Ecto neural progenitor cell (in vitro differentiated cells): ENCODE measurements around the gene ORMDL1.
"Not testable (repeated sequence)": the region's sequence is repeated elsewhere in the genome, so short reads cannot be mapped to it uniquely, and the experiment has no call there.

Experiments used
- DNase-seq: peaks from one replicate; pipeline ENCODE4 v3.0.0-alpha.2; 2018; ENCODE audit warnings: low spot score

The ORMDL1 gene

DNA sequence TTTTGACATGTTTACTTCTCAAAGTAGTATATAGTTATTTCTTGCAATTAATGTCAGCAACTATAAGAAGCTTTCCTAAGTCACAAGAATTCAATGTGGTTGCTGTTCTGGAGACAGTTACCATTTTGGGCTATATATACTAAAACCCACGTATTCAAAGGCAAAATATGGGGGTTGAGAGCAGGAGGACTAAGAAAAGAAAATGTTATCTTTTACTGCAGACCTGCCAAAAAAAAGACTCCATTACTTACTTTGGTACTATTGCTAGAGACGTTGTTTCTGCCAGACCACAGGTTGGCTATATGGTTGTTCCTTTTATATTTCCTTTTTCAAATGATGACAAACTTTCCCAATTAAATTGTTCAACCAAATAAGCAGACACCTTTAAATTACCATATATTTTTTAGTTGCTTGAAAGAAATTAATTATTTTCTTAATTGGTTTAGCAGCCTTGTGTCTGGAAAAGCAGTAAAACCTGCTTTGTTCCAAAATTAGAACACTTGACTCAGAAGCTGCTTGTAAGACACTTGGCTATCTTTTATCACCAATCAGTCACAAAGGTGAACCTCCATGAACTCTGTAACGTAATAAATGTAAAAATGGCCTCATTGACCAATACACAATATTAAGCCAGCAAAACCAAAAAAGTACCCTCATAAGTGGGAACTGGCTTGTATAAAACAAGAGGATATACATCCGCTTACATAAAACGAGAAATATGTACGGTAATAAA lies 13.4 kb downstream of the ORMDL1 start:
- DNase-seq, result no peak

DNA sequence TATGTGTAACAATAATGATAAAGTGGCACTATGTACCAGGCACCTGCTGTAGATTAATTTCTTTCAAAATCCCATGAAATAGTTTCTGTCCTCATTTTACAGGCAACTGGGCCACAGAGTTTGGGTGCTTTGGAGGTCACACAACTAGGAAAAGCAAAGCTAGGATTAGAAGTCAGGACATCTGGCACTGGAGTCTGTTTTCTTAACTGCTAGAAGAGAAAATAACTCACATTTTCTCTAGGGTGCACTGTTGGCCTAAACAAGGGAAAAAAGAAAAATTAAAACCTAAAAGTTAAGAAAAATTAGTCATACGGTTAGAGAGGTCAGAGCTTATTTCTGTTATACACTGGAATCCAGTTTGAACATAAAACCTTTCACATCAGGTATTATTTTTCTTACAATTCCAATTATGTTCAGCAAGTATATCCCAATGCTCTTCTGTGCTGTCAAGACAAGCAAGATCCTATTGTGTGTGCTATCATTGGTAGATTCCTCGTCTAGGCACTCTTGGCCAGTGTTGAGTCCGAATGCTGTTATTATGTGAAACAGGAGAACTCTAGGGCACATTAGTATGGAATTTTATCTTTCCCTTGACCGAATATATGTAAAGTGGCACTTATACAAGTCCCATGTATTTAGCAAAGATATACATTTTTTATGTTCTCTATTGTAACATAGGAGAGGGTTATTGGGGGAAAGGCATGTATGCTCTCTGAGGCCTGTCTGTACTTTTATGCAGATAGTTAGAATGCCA lies 20.1 kb downstream of the ORMDL1 start:
- no peak for DNase-seq

DNA sequence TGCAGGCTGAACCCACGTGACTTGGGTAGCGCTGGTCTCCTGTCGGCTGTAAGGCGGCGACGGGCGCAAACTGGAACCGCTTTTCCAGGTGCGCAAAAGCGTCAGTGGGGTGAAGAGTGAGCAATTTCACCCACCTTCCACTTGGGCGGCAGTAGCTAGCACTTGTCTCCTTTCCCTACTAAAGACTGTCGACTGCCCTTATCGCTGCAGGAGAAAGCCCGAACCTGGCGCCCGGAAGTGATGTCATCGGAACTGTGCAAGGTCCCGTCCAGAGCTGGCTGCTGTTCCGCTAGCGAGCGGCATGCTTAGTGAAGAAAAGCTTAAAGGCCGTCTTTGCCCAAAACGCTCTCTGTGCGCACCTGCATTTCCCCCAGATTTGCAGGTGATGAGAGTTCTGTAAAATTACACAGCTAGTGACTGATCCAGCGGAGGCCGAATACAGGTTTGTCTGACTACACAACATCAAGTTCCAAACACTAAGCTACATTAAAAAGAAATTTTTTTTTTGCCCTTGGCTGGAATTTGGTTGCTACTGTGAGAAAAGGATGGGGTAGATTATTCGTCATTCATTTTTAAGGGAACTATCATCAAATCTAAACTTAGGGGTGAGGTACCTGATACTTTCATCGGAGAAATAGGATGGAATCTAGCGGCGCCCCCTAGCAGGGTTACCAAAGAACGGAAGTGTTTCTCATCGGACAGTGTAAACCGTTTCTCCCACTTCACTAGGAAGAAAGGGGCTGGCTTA lies 21.4 kb downstream of the ORMDL1 start, which contains the start of gene OSGEPL1:
TSS of gene OSGEPL1 (minus strand) at position 242 of the 748 bp plus-strand sequence. CDS start 1,152 bp downstream, outside the sequence.
- peak; percentile 90 for DNase-seq

DNA sequence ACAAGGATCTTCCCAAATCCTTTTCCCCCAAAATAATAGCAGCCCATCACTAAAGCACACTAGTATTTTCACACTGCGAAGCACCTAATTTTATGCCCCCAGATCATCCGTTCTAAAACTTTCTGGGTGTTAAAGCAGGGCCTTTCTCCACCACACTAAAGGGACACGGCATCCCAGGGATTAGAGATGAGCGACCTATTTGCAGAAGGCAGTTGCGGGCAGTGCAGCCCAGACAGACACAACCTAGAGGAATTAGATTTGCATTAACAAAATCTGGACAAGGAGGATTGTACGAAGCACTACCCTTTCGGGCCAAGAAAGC lies 21.9 kb downstream of the ORMDL1 start:
- DNase-seq, result no peak

DNA sequence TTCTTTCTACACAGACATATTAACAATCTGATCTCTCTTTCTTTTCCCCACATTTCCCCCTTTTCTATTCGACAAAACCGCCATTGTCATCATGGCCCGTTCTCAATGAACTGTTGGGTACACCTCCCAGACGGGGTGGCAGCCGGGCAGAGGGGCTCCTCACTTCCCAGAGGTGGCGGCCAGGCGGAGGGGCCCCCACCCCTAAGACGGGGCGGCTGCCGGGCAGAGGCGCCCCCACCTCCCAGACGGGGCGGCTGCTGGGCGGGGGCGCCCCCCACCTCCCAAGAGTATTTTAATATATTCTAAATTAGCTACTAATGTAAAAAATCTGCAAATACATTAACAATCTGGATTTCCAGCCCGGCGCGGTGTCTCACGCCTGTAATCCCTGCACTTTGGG lies 24.0 kb downstream of the ORMDL1 start:
- DNase-seq, result not testable (repeated sequence)

DNA sequence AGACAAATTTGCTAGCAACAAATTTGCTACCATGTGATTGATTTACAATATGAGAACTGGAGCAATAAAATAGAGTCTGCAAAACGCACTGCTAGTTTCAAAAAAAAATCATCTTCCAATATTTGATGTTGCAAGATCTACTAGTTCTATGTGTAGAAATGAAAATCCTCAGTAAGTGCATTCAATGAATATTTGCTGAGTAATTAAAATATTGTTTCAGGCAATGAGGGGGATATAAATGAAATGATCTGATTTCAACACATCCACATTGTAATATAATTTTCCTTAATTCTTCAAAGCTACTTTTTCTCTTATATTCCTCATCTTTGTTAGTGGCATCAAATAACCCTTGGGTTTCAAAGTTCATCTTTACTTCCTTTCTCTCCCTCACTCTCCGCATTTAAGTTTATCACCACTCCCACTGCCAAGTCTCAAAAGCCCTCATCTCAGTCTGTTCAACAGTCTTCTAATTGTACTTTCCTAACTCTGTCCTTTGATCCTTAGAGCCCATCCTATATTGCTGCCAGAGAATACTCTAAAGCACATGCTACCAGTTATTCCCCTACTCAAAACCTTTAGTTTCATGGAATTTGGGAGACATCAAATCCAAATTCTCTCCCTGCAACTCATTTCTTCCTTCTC lies 27.7 kb downstream of the ORMDL1 start:
- DNase-seq, result no peak

DNA sequence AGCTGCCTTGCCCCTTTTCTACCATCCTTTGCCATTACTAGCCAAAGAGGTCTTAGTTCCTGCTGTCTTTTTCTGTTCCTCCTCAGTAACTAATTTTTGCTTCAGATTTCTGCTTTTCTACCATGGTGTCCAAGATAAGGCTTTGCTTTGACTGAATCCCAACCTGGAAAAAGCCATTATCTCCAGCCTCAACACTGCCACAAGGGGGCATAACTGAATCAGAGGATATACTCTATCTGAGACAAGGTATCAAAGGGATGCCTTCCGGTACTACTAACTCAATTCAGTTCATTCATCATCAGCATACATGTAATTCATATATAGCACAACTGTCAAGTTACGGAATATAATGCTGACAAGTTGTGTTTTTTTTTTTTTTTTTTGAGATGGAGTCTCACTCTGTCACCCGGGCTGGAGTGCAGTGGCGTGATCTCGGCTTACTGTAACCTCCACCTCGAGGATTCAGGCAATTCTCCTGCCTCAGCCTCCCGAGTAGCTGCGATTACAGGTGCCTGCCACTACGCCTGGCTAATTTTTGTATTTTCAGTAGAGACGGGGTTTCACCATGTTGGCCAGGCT lies 33.0 kb downstream of the ORMDL1 start:
- DNase-seq, result no peak

DNA sequence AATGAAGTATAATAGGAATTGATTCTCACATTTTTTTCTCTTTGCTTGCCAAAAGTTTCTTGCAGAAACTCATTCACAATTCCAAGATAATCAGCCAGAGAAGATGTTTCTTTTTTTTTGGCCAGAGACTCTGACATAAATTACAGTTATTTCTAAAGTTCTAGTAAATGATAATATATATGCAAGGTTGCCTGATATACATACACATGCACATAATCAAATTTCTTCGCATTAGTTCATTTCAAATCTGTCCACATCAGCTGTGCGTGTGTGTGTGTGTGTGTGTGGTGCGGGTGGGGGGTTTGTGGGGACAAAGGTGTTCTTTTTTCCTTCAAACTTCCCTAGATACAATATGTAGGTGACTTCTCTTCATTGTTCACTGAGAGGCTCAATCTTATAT lies 54.7 kb downstream of the ORMDL1 start:
- no peak for DNase-seq

DNA sequence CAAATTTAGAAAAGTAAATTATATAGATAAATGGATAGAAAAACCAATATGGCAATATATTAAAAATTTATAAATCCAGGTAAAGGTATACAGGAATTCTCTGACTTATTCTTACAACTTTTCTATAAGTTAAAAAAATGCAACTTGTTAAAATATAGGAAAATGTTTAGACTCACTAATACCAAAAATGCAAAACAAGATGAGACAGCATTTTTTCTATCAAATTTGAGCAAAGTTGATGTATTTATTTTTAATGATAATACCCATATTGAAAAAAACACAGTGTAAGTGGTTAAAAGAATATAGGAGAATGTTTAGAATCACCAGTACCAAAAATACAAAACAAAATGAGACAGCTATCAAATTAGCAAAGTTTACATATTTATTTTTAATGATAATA lies 57.3 kb downstream of the ORMDL1 start:
- DNase-seq, result no peak

DNA sequence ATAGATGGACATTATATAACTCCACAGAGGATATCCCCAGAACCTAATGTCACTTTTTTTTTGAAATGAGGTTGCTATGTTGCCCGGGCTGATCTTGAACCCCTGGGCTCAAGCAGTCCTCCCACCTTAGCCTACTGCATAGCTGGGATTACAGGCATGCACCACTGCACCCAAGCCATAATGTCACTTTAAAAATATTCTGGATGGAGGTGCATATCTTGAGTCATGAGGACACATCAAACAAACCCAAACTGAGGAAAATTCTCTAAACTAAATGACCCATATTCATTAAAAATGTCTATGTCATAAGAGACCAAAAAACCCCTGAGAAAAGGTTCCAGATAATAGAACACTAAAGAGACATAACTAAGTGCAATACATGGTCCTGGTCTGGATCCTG lies 57.9 kb downstream of the ORMDL1 start:
- no peak for DNase-seq

DNA sequence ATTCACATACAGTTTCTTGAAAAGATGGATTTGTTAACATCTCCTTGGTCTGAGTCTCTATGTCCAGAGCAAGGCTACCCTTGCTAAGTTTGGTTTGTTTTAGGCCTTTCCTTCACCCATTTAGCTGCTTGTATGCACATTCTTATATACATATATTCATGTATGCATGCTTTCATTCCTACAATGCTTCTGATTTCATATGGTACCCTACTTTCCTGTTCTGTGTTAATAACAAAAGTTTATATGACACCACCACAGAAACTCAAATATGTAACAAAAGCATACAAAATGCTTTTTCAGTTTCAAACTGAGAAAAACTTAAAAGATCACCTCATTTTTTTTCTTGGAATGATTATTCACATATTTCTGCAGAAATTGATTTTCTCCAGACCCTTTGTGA lies 60.9 kb downstream of the ORMDL1 start:
- DNase-seq, result no peak
